IPS DF 4.7 (cell line): ENCODE results near the gene CELSR1.
"Not testable (repeated sequence)": the region's sequence is repeated elsewhere in the genome, so short reads cannot be mapped to it uniquely, and the experiment has no call there.

Source experiments
- DNase-seq: peaks from one replicate; pipeline ENCODE4 v3.0.0-alpha.2; 2013; ENCODE audit warnings: low spot score; ENCODE audit errors: extremely low read depth

Gene CELSR1

DNA sequence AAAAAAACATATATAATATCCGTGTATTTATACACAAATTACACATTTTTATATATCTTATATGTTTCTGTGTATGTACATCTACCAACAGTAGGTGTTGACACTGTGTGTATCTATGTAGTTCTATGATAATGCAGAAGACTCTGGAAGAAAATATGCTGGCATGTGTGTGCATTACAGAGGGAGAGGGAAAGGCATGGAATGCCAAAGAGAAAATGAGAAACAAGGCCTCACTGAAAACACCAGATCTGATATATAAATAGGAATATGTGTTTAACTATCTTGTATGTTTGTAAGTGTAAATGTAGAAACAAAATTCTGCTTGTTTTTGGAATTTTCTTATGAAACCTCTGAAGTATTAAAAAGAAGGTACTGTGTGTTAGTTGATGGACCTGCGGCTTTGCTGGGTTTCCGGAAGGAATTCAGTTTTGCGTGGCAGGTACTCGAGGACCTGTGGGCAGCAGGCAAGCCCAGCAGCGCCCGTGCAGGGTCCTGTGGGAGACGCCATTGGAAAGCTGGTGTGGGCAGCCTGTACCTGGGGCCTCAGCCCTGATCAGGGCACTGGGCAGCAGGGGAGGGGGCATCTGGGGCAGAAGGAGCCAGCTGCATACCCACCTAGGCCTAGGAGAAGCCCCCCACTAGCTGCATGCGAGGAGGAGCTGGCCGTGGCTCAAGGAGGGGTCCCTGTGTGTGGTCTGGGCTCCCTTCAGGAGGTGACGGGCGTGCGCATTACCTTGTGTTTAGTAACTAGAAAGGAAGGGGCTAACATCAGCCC lies 209.5 kb downstream of the CELSR1 start:
- no peak for DNase-seq

DNA sequence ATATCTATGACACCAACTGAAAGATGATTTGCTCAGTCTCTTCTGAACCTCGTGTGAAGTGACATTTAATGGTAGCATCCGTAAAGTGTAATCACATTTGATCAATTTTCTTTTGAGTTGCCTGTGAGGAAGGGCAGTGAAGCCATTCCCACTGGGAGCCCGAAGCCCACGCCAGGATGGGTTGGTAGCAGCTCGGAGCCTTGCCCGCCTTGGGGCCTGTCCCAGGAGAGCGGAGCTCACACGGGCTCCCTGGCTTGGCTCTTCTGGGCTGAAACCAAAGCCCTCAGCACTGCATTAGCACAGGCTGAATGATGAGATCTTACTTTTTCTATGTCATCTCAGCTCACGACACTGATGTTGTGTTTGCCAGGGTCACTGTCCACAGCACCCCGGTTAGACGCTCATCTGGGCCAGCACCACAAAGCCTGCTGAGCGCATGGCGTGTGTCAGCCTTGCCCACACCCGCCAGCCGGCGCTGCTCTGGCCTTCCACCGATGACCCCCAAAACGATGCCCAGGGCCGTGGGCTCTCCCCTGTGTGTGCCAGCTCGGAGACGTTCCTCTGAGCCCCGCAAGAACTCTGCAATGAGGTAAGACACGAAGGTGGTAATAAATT lies 211.2 kb downstream of the CELSR1 start:
- DNase-seq, result no peak

DNA sequence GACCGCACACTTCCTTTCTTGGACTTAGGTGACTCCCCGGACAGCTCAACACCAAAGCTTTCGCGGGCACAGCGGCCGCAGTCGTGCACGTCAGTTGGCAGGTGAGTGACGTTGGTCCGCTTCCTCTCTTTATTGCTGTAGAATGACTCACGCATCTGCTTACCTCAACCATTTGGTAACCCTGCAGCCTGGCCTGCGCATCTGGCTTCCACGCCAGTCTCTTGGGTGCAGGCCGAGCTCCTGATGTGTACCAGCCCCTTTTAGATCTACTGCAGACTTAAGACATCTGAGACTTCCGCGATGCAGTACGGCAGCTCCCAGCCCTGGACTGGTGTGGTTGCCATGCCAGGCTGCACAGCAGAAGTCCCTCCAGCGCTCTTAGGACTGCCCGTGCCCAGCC lies 214.3 kb downstream of the CELSR1 start:
- DNase-seq, result no peak

DNA sequence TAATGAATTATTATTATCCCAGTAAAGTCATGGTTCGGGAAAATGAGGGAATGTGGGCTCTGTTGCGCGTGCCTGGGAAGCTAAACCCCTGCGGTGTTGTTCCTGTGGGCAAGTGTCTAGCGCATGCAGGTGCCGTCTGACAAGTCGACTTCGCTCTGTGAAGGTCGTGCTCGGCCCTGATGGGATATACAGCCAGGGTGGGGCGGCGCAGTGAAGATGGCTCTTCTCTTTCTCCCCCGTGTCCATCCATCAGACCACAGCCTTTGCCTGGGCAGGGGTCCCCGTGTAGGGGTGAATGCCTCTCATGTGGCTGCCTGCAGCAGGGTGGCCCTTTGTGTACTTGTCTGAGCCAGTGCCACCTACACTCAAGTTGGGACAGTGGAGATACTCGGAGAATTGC lies 214.7 kb downstream of the CELSR1 start:
- no peak for DNase-seq

DNA sequence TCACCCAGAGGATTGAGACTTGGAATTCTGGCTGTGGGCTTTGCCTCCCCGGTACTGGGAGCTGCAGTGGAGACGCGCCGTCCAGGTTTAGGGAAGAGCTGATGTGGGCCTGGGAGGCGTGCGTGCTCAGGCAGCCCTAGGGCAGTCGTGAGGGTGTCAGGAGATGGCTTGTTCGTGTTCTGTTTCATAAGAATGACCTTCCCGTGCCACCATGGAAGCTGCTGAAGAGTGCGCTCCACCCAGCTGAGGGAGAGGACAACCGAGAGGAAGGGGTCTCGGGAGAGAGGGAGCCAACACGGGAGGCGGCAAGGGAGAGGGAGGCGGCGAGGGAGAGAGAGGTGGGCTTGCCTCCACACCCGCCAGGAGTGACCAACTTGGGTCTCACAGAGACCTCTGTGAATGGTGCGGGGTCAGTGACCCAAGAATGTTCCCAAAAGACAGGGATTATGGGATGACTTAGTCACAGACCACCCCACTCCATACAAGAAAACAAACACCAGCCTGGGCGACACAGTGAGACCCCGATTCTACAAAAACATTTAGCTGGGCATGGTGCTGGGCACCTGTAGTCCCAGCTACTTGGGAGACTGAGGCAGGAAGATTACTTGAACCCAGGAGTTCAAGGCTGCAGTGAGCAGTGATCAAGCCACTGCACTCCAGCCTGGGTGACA lies 216.6 kb downstream of the CELSR1 start:
- no peak for DNase-seq

GRCh38 chr22:46320166-46320710 lies 217.2 kb downstream of the CELSR1 start:
- DNase-seq, result no peak

DNA sequence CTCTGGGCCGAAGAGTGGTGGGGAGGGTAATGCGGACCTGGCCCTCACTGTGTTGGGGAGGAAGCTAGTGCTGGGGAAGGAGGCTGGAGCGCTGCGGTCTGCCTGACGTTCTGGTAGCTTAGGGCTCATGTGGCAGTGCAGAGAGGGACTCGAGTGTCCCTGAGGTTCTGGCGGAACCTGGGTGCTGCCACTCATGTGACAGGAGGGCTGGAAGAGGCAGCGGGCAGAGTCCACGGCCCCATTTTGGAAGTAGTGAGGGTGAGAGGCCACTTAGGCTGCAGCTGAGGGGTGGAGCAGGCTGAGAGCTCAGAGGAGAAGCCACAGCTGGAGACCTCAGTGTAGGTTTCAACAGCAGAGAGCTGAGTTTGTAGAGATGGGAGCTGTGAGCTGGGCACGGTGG lies 218.1 kb downstream of the CELSR1 start:
- DNase-seq, result no peak

DNA sequence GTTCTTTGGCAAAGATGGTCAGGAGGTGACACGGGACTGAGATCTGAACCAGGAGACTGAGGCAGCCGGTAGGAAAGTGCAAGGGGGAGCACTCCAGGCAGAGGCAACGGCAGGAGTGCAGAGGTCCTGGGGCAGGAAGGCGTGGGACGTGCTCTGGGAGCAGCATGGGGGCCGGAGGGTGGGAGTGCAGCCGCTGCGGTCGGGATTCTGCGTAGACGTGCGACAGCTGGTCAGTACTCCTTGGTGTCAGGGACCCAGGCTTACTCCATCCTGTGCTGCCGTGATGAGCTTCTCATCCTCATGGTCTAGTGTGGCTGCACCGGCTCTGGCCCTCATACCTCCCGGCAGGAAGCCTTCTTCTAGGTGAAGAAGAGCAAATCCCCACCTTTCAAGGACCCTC lies 218.8 kb downstream of the CELSR1 start:
- DNase-seq, result no peak

DNA sequence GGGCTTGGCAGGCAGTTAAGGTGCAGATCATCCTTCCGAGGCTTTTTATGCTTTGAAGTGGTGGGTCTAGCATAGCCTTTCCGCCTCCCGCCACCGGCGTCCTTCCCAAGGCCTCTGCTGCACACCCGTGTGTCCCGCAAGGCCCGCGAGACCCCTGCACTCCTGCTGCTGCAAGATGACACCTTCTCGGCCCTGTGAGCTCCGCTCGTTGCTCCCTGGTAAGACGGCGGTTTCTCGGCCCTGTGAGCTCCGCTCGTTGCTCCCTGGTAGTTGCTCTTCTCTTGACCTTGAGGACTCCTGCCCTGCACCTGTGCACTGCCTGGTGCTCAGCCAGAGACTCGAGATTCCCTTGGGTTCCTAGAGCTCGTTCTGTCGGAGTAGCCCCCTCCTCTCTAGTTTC lies 219.8 kb downstream of the CELSR1 start:
- DNase-seq, result no peak

DNA sequence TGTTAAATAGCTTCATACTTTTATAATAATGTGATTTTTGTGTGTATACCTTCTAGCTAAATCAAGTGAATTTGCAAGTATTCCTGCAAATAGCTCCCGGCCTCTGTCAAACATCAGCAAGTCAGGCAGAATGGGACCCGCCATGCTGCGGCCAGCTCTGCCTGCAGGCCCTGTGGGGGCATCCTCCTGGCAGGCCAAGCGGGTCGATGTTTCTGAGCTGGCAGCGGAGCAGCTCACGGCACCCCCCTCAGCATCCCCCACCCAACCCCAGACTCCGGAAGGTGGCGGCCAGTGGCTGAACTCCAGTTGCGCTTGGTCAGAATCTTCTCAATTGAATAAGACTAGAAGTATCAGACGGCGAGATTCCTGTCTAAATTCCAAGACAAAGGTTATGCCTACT lies 221.4 kb downstream of the CELSR1 start:
- no peak for DNase-seq

DNA sequence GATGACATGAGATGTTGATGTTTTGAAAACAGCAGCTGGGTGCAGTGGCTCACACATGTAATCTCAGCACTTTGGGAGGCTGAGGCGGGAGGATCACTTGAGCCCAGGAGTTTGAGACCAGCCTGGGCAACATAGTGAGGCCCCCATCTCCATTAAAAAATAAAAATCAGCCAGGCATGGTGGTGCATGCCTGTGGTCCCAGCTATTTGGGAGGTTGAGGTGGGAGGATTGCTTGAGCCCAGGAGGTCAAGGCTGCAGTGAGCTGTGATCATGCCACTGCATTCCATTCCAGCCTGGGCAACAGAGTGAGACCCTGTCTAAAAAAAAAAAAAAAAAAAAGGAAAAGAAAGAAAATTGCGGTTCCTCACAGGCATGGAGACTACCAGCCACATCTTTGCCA lies 224.6 kb downstream of the CELSR1 start:
- DNase-seq, result not testable (repeated sequence)

GRCh38 chr22:46312056-46312455 lies 225.4 kb downstream of the CELSR1 start:
- DNase-seq, result no peak
